Measurements from ENCODE around the gene DALRD3. TPM values are rescaled to one million over a fixed set of nuclear protein-coding genes. Genes with fewer than 3 reads are reported as not detected.
A peak's percentile ranks its signal among the peaks of the same experiment; 100 is the strongest.

The DALRD3 gene
- total RNA-seq, 1 donor from 2014 or later = 18.5 TPM

GRCh38 chr3:48966876-48967361, 51.5 kb downstream of the DALRD3 start:
- TF ChIP-seq, protein P1, sequence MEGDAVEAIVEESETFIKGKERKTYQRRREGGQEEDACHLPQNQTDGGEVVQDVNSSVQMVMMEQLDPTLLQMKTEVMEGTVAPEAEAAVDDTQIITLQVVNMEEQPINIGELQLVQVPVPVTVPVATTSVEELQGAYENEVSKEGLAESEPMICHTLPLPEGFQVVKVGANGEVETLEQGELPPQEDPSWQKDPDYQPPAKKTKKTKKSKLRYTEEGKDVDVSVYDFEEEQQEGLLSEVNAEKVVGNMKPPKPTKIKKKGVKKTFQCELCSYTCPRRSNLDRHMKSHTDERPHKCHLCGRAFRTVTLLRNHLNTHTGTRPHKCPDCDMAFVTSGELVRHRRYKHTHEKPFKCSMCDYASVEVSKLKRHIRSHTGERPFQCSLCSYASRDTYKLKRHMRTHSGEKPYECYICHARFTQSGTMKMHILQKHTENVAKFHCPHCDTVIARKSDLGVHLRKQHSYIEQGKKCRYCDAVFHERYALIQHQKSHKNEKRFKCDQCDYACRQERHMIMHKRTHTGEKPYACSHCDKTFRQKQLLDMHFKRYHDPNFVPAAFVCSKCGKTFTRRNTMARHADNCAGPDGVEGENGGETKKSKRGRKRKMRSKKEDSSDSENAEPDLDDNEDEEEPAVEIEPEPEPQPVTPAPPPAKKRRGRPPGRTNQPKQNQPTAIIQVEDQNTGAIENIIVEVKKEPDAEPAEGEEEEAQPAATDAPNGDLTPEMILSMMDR (IDR thresholded peaks at IDR 0.05; ENCODE audit: insufficient read depth, low read depth, low read length) = no peak
- TF ChIP-seq EZH2 (IDR thresholded peaks at IDR 0.05; ENCODE audit: insufficient read depth, low read length) = no peak
- H3K27ac ChIP-seq (ENCODE audit: low read depth, low read length) = no peak overlapping the region
- no peak overlapping the region for H2AFZ ChIP-seq (ENCODE audit: low read depth, low read length)
- Mint-ChIP-seq H3K4me3 (ENCODE audit: unreplicated experiment) (no peak overlapping the region), H3K9me3 (ENCODE audit: unreplicated experiment) (no peaks in the 10 kb centered on the region), H3K4me1 (ENCODE audit: low read depth, unreplicated experiment) (peaks cover 9% of the 10 kb centered on the region), H3K36me3 (ENCODE audit: low read depth, unreplicated experiment) (peaks cover 5% of the 10 kb centered on the region), H3K27me3 (ENCODE audit: low read depth, unreplicated experiment) (no peaks in the 10 kb centered on the region), H3K27ac (ENCODE audit: unreplicated experiment) (no peak overlapping the region)
- H3K9me3 ChIP-seq (ENCODE audit: insufficient read depth, low read depth, low read length) = no peaks in the 10 kb centered on the region
- H3K9ac ChIP-seq (ENCODE audit: low read length) = no peak overlapping the region
- H3K4me1 ChIP-seq (ENCODE audit: insufficient read depth, low read length) = no peaks in the 10 kb centered on the region
- H3K79me2 ChIP-seq (ENCODE audit: insufficient read depth, low read length) = no peaks in the 10 kb centered on the region
- H3K4me3 ChIP-seq (ENCODE audit: insufficient read depth, low read depth, low read length) = no peak overlapping the region
- H3K4me2 ChIP-seq (ENCODE audit: low read length) = no peak overlapping the region
- FAIRE-seq = no peak
- DNase-seq (ENCODE audit: low read depth) = no peak
- peaks cover 18% of the 10 kb centered on the region for H4K20me1 ChIP-seq (ENCODE audit: insufficient read depth, low read length)
- H3K36me3 ChIP-seq (ENCODE audit: insufficient read depth, low read length) = peaks cover 46% of the 10 kb centered on the region
- H3K27me3 ChIP-seq (ENCODE audit: insufficient read depth, low read length) = no peaks in the 10 kb centered on the region

DNA sequence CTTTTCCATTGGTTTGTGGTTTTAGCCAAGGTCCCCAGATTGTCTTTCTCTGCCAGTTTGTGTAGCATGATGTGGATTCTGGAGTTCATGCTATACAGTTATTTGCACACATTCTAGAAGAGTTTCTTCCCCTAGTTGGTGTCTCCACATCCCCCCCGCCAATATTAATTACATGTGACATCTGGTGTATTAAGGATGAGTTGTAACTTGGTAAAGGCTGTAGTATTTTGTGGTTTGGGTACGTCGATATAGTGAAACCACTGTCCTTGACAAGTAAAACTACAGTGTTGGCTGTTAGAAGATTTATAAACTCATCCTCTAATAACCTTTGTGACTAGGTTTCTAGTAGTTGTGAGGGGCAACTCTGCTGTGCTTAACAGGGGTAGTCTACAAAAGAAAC, 52.0 kb downstream of the DALRD3 start:
- Mint-ChIP-seq H3K9me3 (ENCODE audit: unreplicated experiment) (no peaks in the 10 kb centered on the region), H3K27ac (ENCODE audit: unreplicated experiment) (peak overlapping the region; percentile 26), H3K27me3 (ENCODE audit: low read depth, unreplicated experiment) (no peaks in the 10 kb centered on the region), H3K4me3 (ENCODE audit: unreplicated experiment) (no peak overlapping the region), H3K36me3 (ENCODE audit: low read depth, unreplicated experiment) (peaks cover 5% of the 10 kb centered on the region), H3K4me1 (ENCODE audit: low read depth, unreplicated experiment) (peaks cover 9% of the 10 kb centered on the region)
- no peak overlapping the region for H3K27ac ChIP-seq (ENCODE audit: low read depth, low read length)
- H3K27me3 ChIP-seq (ENCODE audit: insufficient read depth, low read length) = no peaks in the 10 kb centered on the region
- no peaks in the 10 kb centered on the region for H3K4me1 ChIP-seq (ENCODE audit: insufficient read depth, low read length)
- no peak overlapping the region for H3K9ac ChIP-seq (ENCODE audit: low read length)
- H4K20me1 ChIP-seq (ENCODE audit: insufficient read depth, low read length) = peaks cover 18% of the 10 kb centered on the region
- H3K79me2 ChIP-seq (ENCODE audit: insufficient read depth, low read length) = no peaks in the 10 kb centered on the region
- no peak overlapping the region for H3K4me2 ChIP-seq (ENCODE audit: low read length)
- H3K36me3 ChIP-seq (ENCODE audit: insufficient read depth, low read length) = peaks cover 41% of the 10 kb centered on the region
- no peaks in the 10 kb centered on the region for H3K9me3 ChIP-seq (ENCODE audit: insufficient read depth, low read depth, low read length)
- FAIRE-seq (no peak), DNase-seq (ENCODE audit: low read depth) (no peak)
- H3K4me3 ChIP-seq (ENCODE audit: insufficient read depth, low read depth, low read length) = no peak overlapping the region
- no peak overlapping the region for H2AFZ ChIP-seq (ENCODE audit: low read depth, low read length)
- TF ChIP-seq, protein P1 (IDR thresholded peaks at IDR 0.05; ENCODE audit: insufficient read depth, low read depth, low read length) = no peak
- no peak for TF ChIP-seq EZH2 (IDR thresholded peaks at IDR 0.05; ENCODE audit: insufficient read depth, low read length)

Small RNAs within 50 kb of the gene (microRNA-seq; reads per million reads assigned to microRNA genes)
- gene MIR191 (16,130 reads per million, percentile 97 among the genes with 10 or more reads in this experiment), gene MIR425 (9,242 reads per million, percentile 94 among the genes with 10 or more reads in this experiment)

Other genes starting within 250 kb of the DALRD3 start
- 52.5 and 55.5 TPM in 2 replicates for gene PRKAR2A, start 170.7 kb downstream of the DALRD3 start, total RNA-seq
- gene SLC25A20, start 119.7 kb downstream of the DALRD3 start, total RNA-seq = 25.0 and 27.3 TPM in 2 replicates
- 93.6 and 94.6 TPM in 2 replicates for gene ARIH2, start 99.7 kb downstream of the DALRD3 start, total RNA-seq
- gene P4HTM, start 28.3 kb downstream of the DALRD3 start, total RNA-seq = 25.0 and 28.1 TPM in 2 replicates
- 107 and 130 TPM in 2 replicates for gene WDR6, start 11.2 kb downstream of the DALRD3 start, total RNA-seq
- gene NDUFAF3, start 3.5 kb upstream of the DALRD3 start, total RNA-seq = 75.4 and 84.8 TPM in 2 replicates
- 111 and 119 TPM in 2 replicates for gene IMPDH2, start 10.8 kb upstream of the DALRD3 start, total RNA-seq
- gene QRICH1, start 75.5 kb upstream of the DALRD3 start, total RNA-seq = 109 and 119 TPM in 2 replicates
- gene QARS1, start 86.2 kb upstream of the DALRD3 start, total RNA-seq = 189 and 231 TPM in 2 replicates
- gene USP19, start 102.2 kb upstream of the DALRD3 start, total RNA-seq = 28.7 and 31.7 TPM in 2 replicates
- gene LAMB2, start 114.5 kb upstream of the DALRD3 start, total RNA-seq = 344 and 391 TPM in 2 replicates
- 18.5 and 20.5 TPM in 2 replicates for gene CCDC71, start 147.8 kb upstream of the DALRD3 start, total RNA-seq
- 30.2 and 31.6 TPM in 2 replicates for gene KLHDC8B, start 153.0 kb upstream of the DALRD3 start, total RNA-seq

Measured in astrocyte (in vitro differentiated cells and primary cell).